Stimulated activated naive CD4-positive, alpha-beta T cell (primary cell): ENCODE results near the gene FAM25A.

Experiments
- DNase-seq, 6 experiments: peaks; one replicate each; lab custom pipeline; 2025; lab: John Stamatoyannopoulos, UW

FAM25A gene

GRCh38 chr10:87064651-87065050 lies 44.6 kb downstream of the FAM25A start:
- no peak for DNase-seq

GRCh38 chr10:87066178-87066577 lies 46.1 kb downstream of the FAM25A start:
- DNase-seq: no peak

GRCh38 chr10:87066865-87067264 lies 46.8 kb downstream of the FAM25A start:
- DNase-seq: no peak

GRCh38 chr10:87068281-87068680 lies 48.2 kb downstream of the FAM25A start:
- no peak for DNase-seq

DNA sequence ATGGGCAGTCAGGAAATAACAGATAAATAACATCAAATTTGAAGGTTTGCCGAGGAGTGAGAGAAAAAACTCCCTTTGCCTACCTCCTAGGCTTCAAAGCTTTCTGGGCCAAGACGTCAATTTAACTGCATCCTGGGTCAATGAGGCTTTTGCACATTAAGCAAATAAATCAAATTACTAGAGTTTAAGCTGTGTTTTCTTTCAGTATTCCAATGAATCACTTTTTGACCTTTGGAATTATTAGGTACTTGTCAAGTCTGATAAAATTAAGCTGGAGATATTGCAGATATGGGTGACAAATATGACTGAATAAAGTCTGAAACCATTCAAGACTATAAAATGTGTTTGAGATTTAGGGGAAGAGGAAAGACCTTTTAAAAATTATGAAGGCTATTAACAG lies 52.4 kb downstream of the FAM25A start:
- no peak for DNase-seq
